Measurements from ENCODE around the gene MITF. TPM values are rescaled to one million over a fixed set of nuclear protein-coding genes. Genes with fewer than 3 reads are reported as not detected.

The MITF gene, protein sequence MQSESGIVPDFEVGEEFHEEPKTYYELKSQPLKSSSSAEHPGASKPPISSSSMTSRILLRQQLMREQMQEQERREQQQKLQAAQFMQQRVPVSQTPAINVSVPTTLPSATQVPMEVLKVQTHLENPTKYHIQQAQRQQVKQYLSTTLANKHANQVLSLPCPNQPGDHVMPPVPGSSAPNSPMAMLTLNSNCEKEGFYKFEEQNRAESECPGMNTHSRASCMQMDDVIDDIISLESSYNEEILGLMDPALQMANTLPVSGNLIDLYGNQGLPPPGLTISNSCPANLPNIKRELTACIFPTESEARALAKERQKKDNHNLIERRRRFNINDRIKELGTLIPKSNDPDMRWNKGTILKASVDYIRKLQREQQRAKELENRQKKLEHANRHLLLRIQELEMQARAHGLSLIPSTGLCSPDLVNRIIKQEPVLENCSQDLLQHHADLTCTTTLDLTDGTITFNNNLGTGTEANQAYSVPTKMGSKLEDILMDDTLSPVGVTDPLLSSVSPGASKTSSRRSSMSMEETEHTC
- total RNA-seq, result 2.1 and 3.3 TPM in 2 replicates

DNA sequence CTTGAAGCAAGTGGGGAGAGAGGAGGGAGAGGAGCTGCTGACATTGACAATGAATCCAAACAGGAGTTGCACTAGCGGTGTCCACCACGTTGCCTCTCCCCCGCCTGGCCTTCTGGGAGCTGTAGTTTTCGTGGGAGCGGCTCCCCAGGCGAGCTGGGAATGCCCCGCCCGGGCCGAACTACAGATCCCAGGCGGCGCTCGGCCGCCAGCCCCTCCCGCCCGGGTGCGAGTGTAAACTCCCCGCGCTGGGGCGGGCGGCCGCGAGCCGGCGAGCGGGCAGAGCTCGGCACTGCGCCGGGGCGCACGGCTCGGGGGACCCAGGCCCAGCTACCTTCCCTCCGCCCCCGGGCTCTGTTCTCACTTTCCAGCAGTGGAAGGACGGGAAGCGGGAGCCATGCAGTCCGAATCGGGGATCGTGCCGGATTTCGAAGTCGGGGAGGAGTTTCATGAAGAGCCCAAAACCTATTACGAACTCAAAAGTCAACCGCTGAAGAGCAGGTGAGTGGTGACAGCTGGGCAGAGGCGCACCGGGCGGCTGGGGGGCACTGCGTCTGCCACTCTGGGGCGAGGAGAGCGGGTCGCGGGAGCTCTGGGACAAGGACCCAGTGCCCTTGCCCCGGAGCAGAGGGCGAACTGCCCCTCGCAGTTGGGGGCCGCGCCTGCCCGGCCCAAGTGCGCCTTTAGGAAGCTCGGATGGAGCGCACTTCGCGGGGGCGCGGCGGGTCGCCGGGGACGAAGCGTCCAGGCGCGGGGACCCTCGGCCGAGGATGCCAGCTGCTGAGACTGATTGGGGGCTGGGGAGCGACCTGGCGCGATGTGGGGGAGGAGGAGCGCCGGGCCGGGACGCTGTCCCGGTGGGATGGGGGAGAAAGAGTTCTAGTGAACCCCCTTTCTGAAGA is at the start of gene MITF:
Gene MITF, plus strand, starts transcription at position 261 of the 899 bp plus-strand sequence. Its CDS starts 134 bp downstream, at position 395.

DNA sequence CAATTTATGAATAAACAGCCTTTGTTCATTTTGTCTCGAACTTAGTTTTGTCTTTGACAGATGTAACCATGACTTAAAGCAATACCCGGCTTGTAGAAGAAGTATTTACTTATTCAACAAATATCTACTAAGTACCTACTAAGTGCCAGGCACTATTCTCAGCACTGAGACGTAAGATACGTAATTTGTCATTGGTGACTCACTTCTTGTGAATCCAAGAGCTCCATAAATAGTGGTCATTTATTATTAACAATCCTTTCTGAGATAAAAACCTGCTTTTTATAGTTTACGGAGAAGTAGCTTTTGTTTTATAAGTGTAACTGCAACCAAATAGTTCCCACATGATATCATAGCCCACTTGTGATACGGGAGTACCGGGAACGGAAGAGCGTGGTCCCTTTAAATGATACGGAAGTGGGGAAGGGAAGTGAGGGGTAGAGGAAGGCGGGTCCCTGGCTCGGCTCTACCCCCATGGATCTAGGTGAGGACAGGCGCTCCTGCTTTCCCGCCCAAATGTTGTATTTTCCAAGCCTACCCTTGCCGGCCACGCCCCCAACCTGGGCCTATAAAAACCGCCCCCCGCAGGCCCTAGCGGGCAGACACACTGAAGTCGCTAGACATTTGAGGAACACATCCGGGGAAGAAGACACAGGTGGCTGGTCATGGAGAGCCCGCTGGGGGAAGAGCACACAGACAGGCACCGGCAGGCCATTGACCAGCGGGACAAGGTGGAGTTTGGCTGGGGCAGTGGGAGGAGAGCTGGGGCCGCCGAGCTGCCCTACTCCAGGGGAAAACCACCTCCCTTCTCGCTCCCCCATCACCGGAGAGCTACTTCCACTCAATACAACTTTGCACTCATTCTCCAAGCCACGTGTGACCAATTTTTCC is 260.1 kb downstream of the MITF start, which contains the start of gene SAMMSON:
Gene SAMMSON, plus strand, starts transcription at position 594 of the 888 bp plus-strand sequence.

